Activated T-helper 1 cell treated with anti-CD3 and anti-CD28 coated beads, Interleukin-2, amount 50 U/mL, for 16 hours (primary cell): ENCODE measurements around the gene GABRB1.

ENCODE experiments used
- DNase-seq, 2 donors: peaks; one replicate each; pipeline ENCODE4 v3.0.0-alpha.2; 2020; ENCODE audit warnings: low read depth in 1 of 2, low spot score in 1 of 2

GABRB1 gene

DNA sequence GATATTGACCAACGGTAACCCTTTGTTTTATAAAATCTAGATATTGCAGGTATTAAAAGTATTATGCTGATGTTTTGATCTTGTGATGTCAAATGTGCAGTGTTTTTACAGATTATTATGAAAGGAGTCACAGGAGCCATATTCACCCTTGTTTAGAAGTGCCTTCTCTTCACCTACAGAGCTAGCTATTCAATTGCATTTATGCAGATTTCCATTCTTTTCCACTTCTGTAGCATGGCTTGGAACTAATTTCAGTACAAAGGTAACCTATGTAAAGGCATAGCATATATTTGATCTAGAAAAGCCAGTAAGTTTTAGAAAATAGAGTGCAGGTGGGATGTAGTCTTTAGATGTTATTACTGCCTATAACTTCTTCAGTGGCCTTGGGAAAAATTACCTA lies 176.2 kb downstream of the GABRB1 start:
- no peak for DNase-seq

DNA sequence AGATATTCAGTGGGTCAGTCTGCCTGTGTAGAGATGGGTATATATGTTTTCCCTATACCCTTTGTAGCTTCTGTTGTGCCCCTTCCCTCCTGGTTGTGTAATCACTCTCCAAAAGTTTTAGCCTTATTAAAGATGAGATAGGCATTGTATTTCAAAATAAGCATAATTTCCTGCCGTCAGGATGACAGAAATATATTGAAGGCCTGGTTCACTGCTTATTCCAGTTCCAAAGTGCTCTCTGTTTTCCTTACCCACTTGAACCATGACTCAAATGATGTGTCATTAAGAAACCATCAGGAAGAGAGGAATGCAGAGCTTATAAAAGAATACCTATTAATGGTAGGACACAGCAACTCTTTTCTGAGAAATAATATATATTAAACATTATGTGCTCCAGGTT lies 178.5 kb downstream of the GABRB1 start:
- no peak for DNase-seq

DNA sequence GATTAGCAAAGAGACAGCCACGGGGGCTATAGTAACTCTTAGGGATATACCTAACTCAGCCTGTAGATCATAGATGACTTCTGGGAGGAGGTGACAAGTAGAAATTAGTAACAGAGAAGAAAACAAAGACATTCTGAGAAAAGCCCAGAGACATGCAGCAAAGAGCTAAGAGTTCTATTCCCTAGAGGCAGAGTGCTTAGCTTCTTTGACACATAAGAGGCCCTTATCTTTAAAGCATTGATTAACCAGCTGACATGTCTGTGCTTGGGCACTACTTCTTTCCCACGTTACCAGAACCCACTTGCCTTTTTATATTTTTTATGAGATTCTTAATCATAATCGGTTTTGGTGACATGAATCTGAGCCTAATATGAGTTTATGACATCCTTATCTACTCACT lies 179.5 kb downstream of the GABRB1 start:
- DNase-seq: no peak

DNA sequence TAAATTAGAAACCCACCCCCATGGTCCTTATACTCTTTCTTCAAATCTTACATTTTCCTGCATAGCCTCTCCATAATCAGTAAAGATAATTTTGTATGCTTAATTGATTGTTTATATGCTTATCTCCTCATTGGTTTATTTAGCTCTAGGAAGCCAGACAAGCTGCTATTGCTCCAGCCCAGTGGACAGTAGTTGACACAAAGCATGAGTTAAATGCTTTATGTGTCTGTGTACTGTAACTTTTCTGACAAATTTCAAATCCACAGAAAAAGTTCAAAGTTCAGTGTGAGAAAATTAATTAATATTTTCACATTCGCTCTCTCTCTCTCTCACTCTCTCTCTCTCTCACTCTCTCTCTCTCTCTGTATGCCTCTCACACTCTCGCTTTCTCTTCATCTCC lies 181.7 kb downstream of the GABRB1 start:
- DNase-seq: no peak

DNA sequence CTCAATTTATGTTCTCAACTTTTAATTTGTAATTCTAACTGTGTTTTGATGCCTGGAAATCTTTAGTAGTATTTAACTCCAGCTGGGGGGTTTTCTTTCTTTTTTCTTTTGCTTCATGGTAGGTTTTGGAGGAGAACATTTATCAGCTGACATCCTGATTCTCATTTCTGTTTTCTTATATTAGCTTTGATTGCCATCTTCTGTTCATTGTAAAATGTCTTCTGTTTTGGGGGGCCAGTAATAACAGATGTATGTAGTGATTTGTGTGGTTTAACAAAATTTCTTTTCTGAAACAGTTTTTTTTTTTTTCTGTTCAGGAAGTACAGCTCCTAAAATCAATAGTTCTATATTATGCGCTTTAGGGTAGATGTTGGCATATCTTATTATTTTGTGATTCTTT lies 182.2 kb downstream of the GABRB1 start:
- DNase-seq: no peak

DNA sequence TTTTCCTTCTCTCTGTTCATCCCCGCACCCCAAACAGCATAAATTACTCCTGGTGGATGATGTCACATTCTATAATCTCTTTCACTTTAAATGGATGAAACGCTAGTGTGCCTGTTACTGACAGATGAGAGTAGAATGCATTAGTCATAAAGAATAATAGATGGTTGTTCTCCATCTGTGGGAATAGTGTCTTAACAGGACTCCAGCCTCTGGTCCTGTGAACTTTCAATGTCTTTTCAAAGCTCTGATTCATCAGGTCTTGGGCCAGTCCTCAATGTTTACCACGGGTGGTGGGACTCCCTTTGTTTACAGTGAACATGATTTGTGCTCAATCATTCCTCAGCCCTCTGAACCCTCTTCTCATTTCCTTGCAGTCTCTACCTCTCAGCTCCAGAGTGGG lies 182.6 kb downstream of the GABRB1 start:
- DNase-seq: no peak

DNA sequence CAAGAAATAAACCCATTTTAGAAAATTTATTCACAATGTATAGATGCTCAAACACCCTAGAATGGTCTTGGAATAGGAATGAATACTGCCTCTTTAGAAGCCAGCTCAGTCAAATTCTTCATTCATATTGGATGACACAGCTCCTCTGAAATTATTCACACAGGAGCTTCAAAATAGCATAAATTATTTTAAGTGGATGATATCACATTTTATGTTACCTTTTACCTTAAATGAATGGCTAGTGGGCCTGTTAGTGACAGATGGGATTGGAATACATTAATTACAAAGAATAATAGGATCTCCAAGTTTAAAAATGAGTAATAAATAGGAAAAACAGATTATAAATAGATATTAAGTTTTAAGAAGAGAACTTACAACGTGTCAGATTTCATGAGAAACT lies 184.4 kb downstream of the GABRB1 start:
- DNase-seq: no peak

DNA sequence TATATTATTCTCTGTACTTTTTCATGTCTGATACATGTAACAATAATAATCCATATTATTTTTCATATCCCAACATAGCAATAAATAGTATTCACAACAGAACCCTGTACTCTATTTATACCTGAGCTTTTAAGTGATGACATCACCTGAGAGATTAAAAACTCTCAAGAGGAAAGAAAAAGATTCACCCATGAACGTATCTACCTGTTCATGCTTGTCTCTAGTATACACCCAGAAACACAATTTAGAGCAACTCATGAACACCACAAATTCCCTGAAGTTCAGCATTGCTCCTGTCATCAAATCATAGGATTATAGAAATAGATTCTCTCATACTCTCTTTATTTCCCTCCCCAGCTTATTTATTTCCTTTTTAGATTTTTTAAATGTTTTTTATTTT lies 185.9 kb downstream of the GABRB1 start:
- DNase-seq: no peak

DNA sequence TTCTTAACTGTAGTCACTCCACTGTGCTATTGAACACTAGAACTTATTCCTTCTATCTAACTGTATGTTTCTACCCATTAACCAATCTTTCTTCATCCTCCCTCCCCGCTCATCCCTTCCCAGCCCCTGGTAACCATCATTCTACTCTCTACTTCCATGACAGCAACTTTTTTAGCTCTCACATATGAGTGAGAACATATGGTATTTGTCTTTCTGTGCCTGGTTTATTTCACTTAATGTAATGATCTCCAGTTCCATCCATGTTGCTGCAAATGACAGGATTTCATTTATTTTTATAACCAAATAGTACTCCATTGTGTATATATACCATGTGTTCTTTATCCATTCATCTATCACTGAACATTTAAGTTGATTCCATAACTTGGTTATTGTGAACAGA lies 186.5 kb downstream of the GABRB1 start:
- DNase-seq: no peak

DNA sequence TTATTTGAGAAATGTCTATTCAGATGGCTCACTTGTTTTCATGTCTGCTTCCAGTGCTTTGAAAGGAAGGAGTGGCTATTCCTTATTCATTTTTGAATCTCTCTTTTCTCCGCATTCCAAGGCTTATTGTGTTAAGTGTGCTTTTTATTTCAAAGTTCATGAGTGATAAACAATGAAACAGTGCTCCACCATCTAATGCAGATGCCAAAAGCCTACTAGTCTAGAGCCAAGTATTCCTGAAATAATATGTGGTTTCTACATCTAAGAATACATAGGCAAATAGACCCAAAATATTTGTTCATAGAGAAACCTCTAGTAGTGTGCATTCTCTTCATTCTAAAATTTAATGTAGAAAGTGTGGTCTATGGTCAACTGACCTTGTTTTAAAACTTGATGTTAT lies 187.3 kb downstream of the GABRB1 start:
- DNase-seq: no peak

DNA sequence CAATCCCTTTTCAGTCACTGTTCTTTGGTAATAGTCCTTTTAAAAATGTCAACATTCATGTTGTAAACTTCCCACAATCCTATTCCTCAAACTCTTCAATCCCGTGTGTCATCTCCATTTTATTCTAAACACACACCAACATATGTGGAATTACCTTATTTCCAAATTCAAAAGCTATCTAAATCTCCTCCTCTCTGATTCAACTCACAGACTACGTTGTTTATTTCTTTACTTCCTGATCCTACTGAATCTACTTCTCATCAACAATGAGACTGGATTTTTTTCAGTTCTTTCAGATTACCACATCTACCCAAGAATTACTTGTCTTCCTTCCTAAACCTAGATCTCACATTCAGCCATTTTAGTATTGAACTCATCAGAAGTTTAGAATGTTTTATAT lies 188.2 kb downstream of the GABRB1 start:
- DNase-seq: no peak

DNA sequence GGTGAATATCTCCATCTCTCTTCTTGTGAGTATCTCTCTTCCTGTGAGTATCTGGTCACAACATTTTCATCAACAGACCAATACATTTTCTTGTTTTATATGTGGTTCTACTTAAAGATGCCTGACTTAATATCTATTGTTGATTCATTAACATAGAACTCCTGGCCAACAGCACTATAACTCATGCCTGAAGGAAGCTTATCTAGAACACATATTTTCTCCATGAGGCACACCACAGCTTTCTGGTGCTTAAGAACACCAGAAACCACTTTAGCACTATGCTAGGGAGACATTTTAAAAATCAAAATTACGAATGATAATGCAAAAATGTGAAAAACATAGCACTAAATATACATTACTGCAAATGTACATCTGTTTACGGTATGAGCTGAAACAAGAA lies 190.4 kb downstream of the GABRB1 start:
- DNase-seq: no peak

DNA sequence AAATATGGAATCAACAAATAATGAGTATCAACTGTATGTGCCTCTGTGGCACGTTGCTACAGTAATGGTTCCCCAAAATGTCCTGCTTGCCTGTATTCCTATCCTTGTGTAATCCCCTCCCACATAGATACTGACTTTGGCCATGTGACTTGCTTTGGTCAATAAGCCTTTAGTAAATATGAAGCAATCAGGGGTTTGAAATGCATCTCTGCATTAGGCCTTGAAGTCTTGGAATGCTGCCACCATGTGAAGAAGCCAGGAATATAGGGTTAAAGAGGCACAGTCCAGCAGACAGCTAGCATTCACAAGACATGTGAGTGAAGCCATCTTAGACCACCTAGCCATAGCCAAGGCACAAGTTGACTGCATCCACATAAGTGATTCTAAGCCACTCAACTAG lies 190.9 kb downstream of the GABRB1 start:
- DNase-seq: no peak

DNA sequence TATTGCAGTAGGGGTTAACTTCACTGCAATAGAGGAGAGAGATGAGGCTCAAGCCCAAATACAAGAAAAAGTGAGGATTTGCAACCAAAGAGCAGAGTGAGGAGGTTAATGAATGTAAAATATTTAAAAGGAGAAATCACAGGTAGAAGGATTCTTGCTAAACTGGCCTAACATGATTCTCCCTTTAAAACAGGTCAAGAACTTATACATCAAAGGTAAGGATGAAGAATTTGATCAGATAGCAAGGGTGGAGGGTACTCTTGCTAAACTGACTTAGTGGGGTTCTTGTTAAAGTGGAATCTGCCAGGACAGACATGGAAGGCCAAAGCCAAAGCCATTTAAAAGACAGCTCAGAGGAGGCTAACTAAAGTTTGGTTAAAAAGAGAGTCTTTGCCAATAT lies 193.0 kb downstream of the GABRB1 start:
- no peak for DNase-seq

DNA sequence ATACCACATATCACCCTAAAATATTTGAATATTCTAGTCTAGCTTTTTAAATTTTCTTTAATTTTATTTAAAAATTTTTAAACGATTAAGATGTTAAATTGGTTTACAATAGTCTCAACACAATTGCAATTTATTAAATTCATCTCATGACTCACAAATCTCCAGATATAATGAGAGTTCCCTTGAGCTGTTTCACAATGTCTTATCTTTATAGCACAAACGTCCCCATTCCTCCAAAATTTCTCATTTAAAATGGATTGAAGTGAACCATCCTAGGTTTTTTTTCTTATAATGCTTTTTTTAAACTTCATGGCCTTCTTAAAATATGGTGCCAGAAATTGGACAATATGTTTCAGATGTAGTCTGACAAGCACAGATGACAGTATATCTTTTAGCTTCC lies 204.4 kb downstream of the GABRB1 start:
- DNase-seq: no peak

DNA sequence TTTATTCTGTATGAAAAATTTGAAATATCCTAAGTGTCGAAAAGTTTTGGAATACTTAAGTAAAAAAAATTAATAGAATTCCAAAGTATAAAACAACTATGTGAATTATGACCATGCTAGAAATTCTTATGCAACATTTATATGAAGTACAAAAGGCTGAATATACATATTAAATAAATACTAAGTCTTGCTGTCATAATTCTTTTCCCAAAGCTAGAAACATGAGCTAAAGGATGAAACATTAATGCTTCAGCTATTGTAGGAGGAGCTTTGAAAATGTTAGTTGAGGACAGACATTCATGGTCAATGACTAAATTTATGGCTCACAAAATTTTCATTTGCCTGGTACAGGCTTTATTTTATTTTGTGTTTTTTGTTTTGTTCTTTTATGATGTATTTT lies 207.3 kb downstream of the GABRB1 start:
- DNase-seq: no peak

DNA sequence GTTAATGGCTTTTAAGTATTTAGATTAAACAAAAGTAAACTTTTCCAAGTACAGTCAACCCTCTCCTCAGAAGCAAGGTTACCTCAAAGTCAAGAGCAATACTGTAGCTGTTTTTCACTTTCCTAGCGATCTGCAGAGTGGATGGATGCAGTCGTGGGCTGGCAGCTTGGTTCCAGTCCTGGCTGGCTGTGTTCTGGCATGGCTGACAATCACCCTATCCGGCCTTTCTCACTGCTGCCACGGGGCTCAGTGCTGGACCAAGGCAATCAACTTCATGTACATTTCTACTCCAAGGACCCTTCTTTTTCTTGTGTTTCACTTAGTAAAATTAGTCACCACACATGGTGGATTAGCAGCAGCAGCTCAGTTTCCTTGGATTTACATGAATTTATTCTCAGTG lies 208.3 kb downstream of the GABRB1 start:
- no peak for DNase-seq

DNA sequence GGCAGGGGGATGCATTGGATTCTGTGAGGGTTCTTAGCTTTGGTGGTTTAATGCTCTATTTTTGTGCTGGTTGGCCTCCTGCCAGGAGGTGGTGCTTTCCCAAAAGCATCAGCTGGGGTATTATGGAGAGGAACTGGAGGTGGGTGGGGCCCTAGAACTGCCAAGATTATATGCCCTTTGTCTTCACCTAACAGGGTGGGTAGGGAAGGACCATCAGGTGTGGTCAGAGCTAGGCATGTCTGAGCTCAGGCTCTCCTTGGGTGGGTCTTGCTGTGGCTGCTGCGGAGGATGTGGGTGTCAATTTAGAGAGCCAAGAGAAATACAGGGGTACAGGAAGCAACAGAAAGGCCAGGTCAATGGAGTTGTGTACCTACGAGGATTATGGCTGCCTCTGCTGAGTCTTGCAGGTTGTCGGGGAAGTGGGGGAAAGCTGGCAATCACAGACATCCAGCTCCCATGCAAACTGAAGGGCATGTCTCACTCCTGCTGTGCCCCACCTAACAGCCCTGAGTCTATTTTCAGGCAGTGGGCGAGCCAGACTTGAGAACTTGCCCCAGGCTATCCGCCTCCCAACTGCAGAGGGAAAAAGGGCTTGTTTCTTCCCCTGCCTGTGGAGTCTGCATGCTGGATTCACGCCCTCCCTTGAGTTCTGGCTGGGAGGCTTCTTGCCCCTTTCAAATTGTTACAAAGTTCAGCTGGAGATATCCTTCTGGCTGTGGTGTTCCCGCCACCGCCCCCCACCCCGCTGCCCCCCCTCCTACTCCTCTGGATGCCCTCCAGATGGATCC lies 220.2 kb downstream of the GABRB1 start:
- no peak for DNase-seq

DNA sequence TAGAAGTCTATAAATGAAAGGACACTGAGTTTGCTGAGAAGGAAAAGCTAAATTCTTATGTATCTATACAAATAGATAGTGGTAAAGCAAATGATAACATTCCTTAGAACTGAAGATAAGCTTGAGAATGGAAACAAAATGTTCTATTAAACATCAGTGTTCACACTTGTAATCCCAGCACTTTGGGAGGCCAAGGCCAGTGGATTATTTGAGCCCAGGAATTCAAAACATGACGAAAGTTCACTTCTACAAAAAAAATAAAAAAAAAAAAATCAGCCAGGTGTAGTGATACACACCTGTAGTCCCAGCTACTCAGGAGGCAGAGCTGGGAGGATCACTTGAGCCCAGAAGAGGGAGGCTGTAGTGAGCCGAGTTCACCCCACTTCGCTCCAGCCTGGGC lies 232.4 kb downstream of the GABRB1 start:
- DNase-seq: no peak

DNA sequence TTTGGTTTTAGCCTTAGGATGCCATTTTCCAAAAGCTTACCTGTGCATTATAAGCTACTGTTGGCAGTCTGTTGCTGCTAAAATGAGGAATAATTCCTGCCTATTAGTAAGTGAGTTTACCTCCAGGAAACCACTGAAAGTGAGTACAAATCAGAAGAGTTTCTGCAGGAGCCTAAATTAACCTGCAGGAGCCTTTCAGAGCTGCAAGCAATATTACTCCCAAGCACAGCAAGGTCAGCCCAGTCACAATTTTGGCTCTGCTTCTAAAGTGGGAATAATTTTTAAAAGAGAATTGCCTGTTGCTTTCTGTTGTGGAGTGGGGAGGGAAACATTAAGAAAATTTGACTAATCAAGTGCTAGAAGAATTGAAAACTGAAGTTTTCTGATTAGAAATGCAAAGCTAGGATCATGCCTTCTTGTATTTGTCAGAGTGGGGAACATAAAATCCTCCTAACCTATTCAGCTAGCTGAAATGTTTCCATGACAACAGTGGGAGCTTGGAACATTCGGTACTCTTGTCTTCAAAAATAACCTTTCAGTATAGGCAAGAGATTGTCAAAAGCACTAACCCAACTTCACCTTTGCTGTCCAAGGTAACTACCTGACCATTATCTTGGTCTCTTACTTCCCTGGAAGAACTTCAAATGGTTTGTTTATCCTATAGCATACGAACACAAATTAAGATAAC lies 239.0 kb downstream of the GABRB1 start:
- no peak for DNase-seq

DNA sequence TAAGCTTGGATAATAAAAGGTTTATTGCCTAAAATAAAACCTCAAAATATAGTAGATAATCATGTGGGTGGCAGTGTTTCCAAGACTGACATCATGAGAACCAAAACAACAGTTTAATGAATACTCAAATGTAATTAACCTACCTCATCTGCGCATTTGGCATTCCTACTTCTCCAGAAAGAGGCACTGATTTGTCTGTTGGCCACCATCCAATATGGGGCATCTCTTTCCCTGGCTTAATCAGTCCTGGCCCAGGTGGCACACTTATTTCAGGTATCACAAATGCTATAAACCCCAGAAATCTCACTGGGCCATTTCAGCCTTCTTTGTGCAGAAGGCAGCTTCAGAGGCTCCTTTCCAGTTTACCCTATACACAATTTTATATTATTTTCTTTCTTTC lies 239.9 kb downstream of the GABRB1 start:
- no peak for DNase-seq

DNA sequence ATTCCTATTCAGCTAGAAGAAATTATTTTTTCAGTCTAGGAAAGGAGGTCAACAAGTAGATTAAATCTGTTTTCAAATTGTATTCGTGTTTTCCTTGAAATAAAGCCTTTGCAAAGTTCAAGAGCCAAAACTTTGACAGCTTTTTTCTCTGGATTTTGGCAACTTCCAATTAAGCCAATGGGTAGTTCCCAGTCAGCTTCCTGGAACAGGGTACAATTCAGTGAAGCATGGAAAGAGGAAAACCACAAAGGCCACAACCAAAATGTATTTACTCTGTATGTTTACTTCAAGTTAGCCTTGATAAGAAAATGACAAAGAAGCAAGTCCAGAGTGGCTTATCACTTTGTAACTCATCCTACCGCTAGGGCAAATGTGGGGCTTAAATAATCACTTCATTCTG lies 243.5 kb downstream of the GABRB1 start:
- no peak for DNase-seq

DNA sequence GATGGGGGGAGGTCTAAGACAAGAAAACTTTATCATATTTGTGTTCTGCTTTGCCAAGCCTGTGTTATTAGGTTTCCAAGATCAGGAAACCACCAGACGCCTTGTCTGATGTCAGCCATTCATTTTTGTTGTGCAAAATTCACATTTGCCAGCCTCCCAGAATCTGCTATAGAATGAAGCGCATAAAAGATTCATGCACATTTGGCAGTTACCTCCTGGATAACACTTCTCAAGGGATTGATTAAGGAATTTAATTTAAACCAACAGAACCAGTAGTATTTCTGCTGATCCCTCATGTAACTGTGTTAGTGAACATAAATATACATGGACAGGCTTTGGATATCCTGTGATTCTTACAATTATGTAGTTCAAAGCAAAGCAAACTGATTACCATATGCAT lies 244.2 kb downstream of the GABRB1 start:
- no peak for DNase-seq
